HL-60 (cell line): ENCODE measurements around the gene INTS1.
"Not testable (repeated sequence)": the region's sequence is repeated elsewhere in the genome, so short reads cannot be mapped to it uniquely, and the experiment has no call there.

ENCODE experiments used
- GABPA ChIP-seq: IDR thresholded peaks from 2 replicates; pipeline ENCODE4 v1.6.1; 2012; ENCODE audit warnings: low read depth
- POLR2AphosphoS5 ChIP-seq: IDR thresholded peaks from 2 replicates; pipeline ENCODE4 v1.6.1; 2012; ENCODE audit warnings: low read depth
- TF ChIP-seq, protein P1 (sequence below): IDR thresholded peaks from one replicate; pipeline ENCODE4 v1.5.1; 2011; ENCODE audit warnings: low read length, control low read depth, inconsistent platforms; ENCODE audit not compliant: insufficient read depth
- TF ChIP-seq, protein P2 (sequence below): IDR thresholded peaks from 2 replicates; pipeline ENCODE4 v1.6.1; 2012; ENCODE audit warnings: low read depth; ENCODE audit not compliant: insufficient replicate concordance

DNA sequence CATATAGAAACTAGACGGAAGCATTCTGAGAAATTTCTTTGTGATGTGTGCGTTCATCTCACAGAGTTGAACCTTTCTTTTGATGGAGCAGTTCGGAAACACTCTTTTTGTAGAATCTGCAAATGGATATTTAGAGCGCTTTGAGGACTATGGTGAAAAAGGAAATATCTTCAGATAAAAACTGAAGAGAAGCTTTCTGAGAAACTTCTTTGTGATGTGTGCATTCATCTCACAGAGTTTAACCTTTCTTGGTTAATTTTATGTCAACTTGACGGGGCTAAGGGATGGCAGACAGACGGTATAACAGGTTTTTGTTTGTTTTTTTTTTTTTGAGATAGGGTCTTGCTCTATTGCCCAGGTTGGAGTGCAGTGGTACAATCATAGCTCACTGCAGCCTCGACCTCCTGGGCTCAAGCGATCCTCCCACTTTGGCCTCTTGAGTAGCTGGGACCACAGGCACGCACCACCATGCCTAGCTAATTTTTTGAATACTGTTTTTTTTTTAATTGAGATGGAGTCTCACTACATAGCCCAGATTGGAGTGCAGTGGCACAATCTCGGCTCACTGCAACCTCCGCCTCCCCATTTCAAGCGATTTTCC, 15.2 kb upstream of the INTS1 start:
- TF ChIP-seq, protein P1, sequence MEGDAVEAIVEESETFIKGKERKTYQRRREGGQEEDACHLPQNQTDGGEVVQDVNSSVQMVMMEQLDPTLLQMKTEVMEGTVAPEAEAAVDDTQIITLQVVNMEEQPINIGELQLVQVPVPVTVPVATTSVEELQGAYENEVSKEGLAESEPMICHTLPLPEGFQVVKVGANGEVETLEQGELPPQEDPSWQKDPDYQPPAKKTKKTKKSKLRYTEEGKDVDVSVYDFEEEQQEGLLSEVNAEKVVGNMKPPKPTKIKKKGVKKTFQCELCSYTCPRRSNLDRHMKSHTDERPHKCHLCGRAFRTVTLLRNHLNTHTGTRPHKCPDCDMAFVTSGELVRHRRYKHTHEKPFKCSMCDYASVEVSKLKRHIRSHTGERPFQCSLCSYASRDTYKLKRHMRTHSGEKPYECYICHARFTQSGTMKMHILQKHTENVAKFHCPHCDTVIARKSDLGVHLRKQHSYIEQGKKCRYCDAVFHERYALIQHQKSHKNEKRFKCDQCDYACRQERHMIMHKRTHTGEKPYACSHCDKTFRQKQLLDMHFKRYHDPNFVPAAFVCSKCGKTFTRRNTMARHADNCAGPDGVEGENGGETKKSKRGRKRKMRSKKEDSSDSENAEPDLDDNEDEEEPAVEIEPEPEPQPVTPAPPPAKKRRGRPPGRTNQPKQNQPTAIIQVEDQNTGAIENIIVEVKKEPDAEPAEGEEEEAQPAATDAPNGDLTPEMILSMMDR, result not testable (repeated sequence)
- TF ChIP-seq, protein P2, sequence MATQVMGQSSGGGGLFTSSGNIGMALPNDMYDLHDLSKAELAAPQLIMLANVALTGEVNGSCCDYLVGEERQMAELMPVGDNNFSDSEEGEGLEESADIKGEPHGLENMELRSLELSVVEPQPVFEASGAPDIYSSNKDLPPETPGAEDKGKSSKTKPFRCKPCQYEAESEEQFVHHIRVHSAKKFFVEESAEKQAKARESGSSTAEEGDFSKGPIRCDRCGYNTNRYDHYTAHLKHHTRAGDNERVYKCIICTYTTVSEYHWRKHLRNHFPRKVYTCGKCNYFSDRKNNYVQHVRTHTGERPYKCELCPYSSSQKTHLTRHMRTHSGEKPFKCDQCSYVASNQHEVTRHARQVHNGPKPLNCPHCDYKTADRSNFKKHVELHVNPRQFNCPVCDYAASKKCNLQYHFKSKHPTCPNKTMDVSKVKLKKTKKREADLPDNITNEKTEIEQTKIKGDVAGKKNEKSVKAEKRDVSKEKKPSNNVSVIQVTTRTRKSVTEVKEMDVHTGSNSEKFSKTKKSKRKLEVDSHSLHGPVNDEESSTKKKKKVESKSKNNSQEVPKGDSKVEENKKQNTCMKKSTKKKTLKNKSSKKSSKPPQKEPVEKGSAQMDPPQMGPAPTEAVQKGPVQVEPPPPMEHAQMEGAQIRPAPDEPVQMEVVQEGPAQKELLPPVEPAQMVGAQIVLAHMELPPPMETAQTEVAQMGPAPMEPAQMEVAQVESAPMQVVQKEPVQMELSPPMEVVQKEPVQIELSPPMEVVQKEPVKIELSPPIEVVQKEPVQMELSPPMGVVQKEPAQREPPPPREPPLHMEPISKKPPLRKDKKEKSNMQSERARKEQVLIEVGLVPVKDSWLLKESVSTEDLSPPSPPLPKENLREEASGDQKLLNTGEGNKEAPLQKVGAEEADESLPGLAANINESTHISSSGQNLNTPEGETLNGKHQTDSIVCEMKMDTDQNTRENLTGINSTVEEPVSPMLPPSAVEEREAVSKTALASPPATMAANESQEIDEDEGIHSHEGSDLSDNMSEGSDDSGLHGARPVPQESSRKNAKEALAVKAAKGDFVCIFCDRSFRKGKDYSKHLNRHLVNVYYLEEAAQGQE, result not testable (repeated sequence)
- not testable (repeated sequence) for TF ChIP-seq POLR2AphosphoS5, GABPA
